Measurements from ENCODE around the gene GUCA2B.

The GUCA2B gene

DNA sequence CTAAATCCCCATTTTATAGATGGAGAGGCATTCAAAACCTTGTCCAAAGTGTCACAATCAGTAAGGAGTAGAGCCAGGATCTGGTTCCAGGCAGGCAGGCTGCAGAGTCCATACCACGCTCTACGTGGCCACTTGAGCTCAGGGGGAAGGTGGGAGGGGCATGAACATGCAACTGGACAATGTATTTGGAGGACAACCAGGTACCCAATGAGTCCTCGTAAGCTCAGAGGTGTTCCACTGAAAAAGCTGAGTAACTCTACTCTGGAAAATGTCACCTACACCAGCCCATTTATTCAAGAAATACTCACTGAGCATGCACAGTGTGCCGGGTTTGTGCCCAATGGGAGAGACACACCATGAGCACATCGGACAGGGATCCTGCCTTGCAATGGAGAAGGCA, 11.2 kb upstream of the GUCA2B start:
- DNase-seq, result no peak
- ChIA-PET CTCF (interaction anchor here (0.8 to 1.3 kb wide), 3 partner anchors 9 to 569 kb away, joined by 3 read pairs; no protein-coding TSS in a partner anchor), POLR2A (no interaction called here)
- H3K36me3 ChIP-seq (ENCODE audit: control insufficient read depth in 4 of 4, insufficient read depth in 4 of 4, low read length in 3 of 4), result no peaks in the 10 kb centered on the region
- no peak overlapping the region for H3K27ac ChIP-seq (ENCODE audit: insufficient read depth in 1 of 2, low read depth in 1 of 2, low read length in 2 of 2, poor library complexity in 1 of 2, severe bottlenecking in 2 of 2)
- H3K4me1 ChIP-seq (ENCODE audit: control extremely low read depth in 1 of 4, control insufficient read depth in 4 of 4, insufficient read depth in 4 of 4, low read length in 3 of 4), result peaks cover 2 to 42% (median 40%) of the 10 kb centered on the region in 4 experiments
- H3K4me3 ChIP-seq (ENCODE audit: control insufficient read depth in 1 of 7, extremely low read depth in 1 of 7, insufficient read depth in 4 of 7, low read depth in 2 of 7, low read length in 6 of 7), result no peak overlapping the region
- no peaks in the 10 kb centered on the region for H3K27me3 ChIP-seq (replicated peaks in 2 of 5; ENCODE audit: control insufficient read depth in 4 of 5, insufficient read depth in 5 of 5, low read length in 4 of 5)
- 100% methylated on average over 5 of the region's 5 CpGs for WGBS (ENCODE audit: insufficient coverage)
- no peaks in the 10 kb centered on the region for H3K9me3 ChIP-seq (ENCODE audit: control extremely low read depth in 1 of 5, control insufficient read depth in 4 of 5, insufficient read depth in 2 of 5, low read depth in 1 of 5, low read length in 4 of 5)

GRCh38 chr1:42142894-42143675, 10.1 kb upstream of the GUCA2B start:
- WGBS (ENCODE audit: insufficient coverage), result 44% methylated on average over 2 of the region's 4 CpGs
- no peak overlapping the region for H3K4me3 ChIP-seq (ENCODE audit: control insufficient read depth in 1 of 7, extremely low read depth in 1 of 7, insufficient read depth in 4 of 7, low read depth in 2 of 7, low read length in 6 of 7)
- POLR2A ChIA-PET, result no interaction called here
- no peaks in the 10 kb centered on the region for H3K27me3 ChIP-seq (replicated peaks in 2 of 5; ENCODE audit: control insufficient read depth in 4 of 5, insufficient read depth in 5 of 5, low read length in 4 of 5)
- peak; percentile 43 to 80 (median 69) for DNase-seq
- peaks cover 2 to 44% (median 41%) of the 10 kb centered on the region in 4 experiments for H3K4me1 ChIP-seq (ENCODE audit: control extremely low read depth in 1 of 4, control insufficient read depth in 4 of 4, insufficient read depth in 4 of 4, low read length in 3 of 4)
- CTCF ChIA-PET, result interaction anchor here (1.3 kb wide), 1 partner anchor 10 kb away, joined by 3 read pairs; no protein-coding TSS in a partner anchor
- no peaks in the 10 kb centered on the region for H3K36me3 ChIP-seq (ENCODE audit: control insufficient read depth in 4 of 4, insufficient read depth in 4 of 4, low read length in 3 of 4)
- no peak overlapping the region for H3K27ac ChIP-seq (ENCODE audit: insufficient read depth in 1 of 2, low read depth in 1 of 2, low read length in 2 of 2, poor library complexity in 1 of 2, severe bottlenecking in 2 of 2)
- no peaks in the 10 kb centered on the region for H3K9me3 ChIP-seq (ENCODE audit: control extremely low read depth in 1 of 5, control insufficient read depth in 4 of 5, insufficient read depth in 2 of 5, low read depth in 1 of 5, low read length in 4 of 5)

DNA sequence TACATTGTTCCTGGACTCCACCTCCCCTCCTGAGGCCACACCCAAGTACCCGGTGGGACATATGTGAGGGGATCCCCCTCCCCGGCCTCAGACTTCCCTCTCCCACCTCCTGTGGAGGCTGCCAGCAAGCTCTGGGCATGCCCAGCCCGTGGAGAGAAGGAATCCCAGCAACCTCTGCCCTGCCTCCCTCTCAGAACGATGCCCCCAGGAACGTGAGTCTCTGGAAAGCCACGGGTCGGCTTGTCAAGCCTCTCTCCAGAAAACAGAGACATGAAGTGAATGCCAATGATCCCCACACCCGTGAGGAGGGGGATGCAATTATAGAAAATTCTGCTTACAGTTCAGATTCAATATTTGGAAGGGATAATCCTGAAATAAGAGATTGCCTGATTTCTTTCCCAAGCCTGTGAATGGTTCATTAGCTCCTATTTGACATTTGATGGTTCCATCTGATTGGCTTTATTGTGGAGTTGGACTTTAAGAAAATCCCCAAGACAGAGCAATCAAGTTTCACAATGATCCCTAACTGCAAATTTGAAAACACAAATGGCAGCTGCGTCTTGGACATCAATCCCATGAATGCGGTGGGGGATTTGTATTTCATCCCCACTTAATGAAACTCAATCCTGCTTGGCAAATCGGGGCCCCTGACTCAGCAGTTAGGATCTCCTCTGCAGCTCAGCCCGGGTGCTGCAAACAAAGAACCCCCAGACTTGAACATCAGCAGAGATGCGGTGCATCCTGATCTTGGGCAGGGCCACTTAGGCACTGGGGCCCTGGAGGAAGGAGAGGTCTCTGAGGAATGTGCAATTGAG, 9.1 kb upstream of the GUCA2B start:
- ChIA-PET CTCF (interaction anchor here (0.7 kb wide), 1 partner anchor 29 kb away, joined by 4 read pairs; no protein-coding TSS in a partner anchor), POLR2A (no interaction called here)
- Histone ChIP-seq H3K36me3 (ENCODE audit: control insufficient read depth in 4 of 4, insufficient read depth in 4 of 4, low read length in 3 of 4) (no peaks in the 10 kb centered on the region), H3K4me3 (ENCODE audit: control insufficient read depth in 1 of 7, extremely low read depth in 1 of 7, insufficient read depth in 4 of 7, low read depth in 2 of 7, low read length in 6 of 7) (no peak overlapping the region), H3K4me1 (ENCODE audit: control extremely low read depth in 1 of 4, control insufficient read depth in 4 of 4, insufficient read depth in 4 of 4, low read length in 3 of 4) (peaks cover 2 to 44% (median 41%) of the 10 kb centered on the region in 4 experiments), H3K27ac (ENCODE audit: insufficient read depth in 1 of 2, low read depth in 1 of 2, low read length in 2 of 2, poor library complexity in 1 of 2, severe bottlenecking in 2 of 2) (no peak overlapping the region), H3K9me3 (ENCODE audit: control extremely low read depth in 1 of 5, control insufficient read depth in 4 of 5, insufficient read depth in 2 of 5, low read depth in 1 of 5, low read length in 4 of 5) (no peaks in the 10 kb centered on the region), H3K27me3 (replicated peaks in 2 of 5; ENCODE audit: control insufficient read depth in 4 of 5, insufficient read depth in 5 of 5, low read length in 4 of 5) (no peaks in the 10 kb centered on the region)
- DNase-seq, result no peak
- WGBS (ENCODE audit: insufficient coverage), result 80% methylated on average over 12 of the region's 13 CpGs

- ChIA-PET CTCF (interaction anchor here (0.7 kb wide), 1 partner anchor 29 kb away, joined by 4 read pairs; no protein-coding TSS in a partner anchor), POLR2A (no interaction called here)
- H3K4me3 ChIP-seq (ENCODE audit: control insufficient read depth in 1 of 7, extremely low read depth in 1 of 7, insufficient read depth in 4 of 7, low read depth in 2 of 7, low read length in 6 of 7), result no peak overlapping the region
- no peaks in the 10 kb centered on the region for H3K27me3 ChIP-seq (replicated peaks in 2 of 5; ENCODE audit: control insufficient read depth in 4 of 5, insufficient read depth in 5 of 5, low read length in 4 of 5)
- peaks cover 2 to 44% (median 41%) of the 10 kb centered on the region in 4 experiments for H3K4me1 ChIP-seq (ENCODE audit: control extremely low read depth in 1 of 4, control insufficient read depth in 4 of 4, insufficient read depth in 4 of 4, low read length in 3 of 4)
- H3K9me3 ChIP-seq (ENCODE audit: control extremely low read depth in 1 of 5, control insufficient read depth in 4 of 5, insufficient read depth in 2 of 5, low read depth in 1 of 5, low read length in 4 of 5), result no peaks in the 10 kb centered on the region
- no peak overlapping the region for H3K27ac ChIP-seq (ENCODE audit: insufficient read depth in 1 of 2, low read depth in 1 of 2, low read length in 2 of 2, poor library complexity in 1 of 2, severe bottlenecking in 2 of 2)
- H3K36me3 ChIP-seq (ENCODE audit: control insufficient read depth in 4 of 4, insufficient read depth in 4 of 4, low read length in 3 of 4), result no peaks in the 10 kb centered on the region
- DNase-seq, result no peak
- 77% methylated on average over 12 of the region's 12 CpGs for whole genome bisulfite sequencing (ENCODE audit: insufficient coverage)
These were observed 8.4 kb upstream of the GUCA2B start for GRCh38 chr1:42144711-42145388.

- 19% methylated on average over 7 of the region's 8 CpGs for WGBS (ENCODE audit: insufficient coverage)
- Histone ChIP-seq H3K27ac (ENCODE audit: insufficient read depth in 1 of 2, low read depth in 1 of 2, low read length in 2 of 2, poor library complexity in 1 of 2, severe bottlenecking in 2 of 2) (no peak overlapping the region), H3K4me3 (ENCODE audit: control insufficient read depth in 1 of 7, extremely low read depth in 1 of 7, insufficient read depth in 4 of 7, low read depth in 2 of 7, low read length in 6 of 7) (peak overlapping the region in 2 of 7 experiments; percentile 14 to 19), H3K36me3 (ENCODE audit: control insufficient read depth in 4 of 4, insufficient read depth in 4 of 4, low read length in 3 of 4) (no peaks in the 10 kb centered on the region), H3K9me3 (ENCODE audit: control extremely low read depth in 1 of 5, control insufficient read depth in 4 of 5, insufficient read depth in 2 of 5, low read depth in 1 of 5, low read length in 4 of 5) (no peaks in the 10 kb centered on the region), H3K4me1 (ENCODE audit: control extremely low read depth in 1 of 4, control insufficient read depth in 4 of 4, insufficient read depth in 4 of 4, low read length in 3 of 4) (peaks cover 2 to 44% (median 41%) of the 10 kb centered on the region in 4 experiments), H3K27me3 (replicated peaks in 2 of 5; ENCODE audit: control insufficient read depth in 4 of 5, insufficient read depth in 5 of 5, low read length in 4 of 5) (no peaks in the 10 kb centered on the region)
- ChIA-PET POLR2A (no interaction called here), CTCF (no interaction called here)
- DNase-seq, result peak; percentile 44 to 77 (median 69)
These were observed 7.9 kb upstream of the GUCA2B start for GRCh38 chr1:42145389-42145716.

- CTCF ChIA-PET, result interaction anchor here (2.4 kb wide), 1 partner anchor 28 kb away, joined by 13 read pairs; no protein-coding TSS in a partner anchor
- Histone ChIP-seq H3K27ac (ENCODE audit: insufficient read depth in 1 of 2, low read depth in 1 of 2, low read length in 2 of 2, poor library complexity in 1 of 2, severe bottlenecking in 2 of 2) (no peak overlapping the region), H3K36me3 (ENCODE audit: control insufficient read depth in 4 of 4, insufficient read depth in 4 of 4, low read length in 3 of 4) (no peaks in the 10 kb centered on the region), H3K27me3 (replicated peaks in 2 of 5; ENCODE audit: control insufficient read depth in 4 of 5, insufficient read depth in 5 of 5, low read length in 4 of 5) (no peaks in the 10 kb centered on the region), H3K9me3 (ENCODE audit: control extremely low read depth in 1 of 5, control insufficient read depth in 4 of 5, insufficient read depth in 2 of 5, low read depth in 1 of 5, low read length in 4 of 5) (no peaks in the 10 kb centered on the region), H3K4me1 (ENCODE audit: control extremely low read depth in 1 of 4, control insufficient read depth in 4 of 4, insufficient read depth in 4 of 4, low read length in 3 of 4) (peaks cover 2 to 44% (median 41%) of the 10 kb centered on the region in 4 experiments), H3K4me3 (ENCODE audit: control insufficient read depth in 1 of 7, extremely low read depth in 1 of 7, insufficient read depth in 4 of 7, low read depth in 2 of 7, low read length in 6 of 7) (peak overlapping the region in 2 of 7 experiments; percentile 14 to 19)
- WGBS (ENCODE audit: insufficient coverage), result 70% methylated on average over 28 of the region's 41 CpGs
- peak in 1 of 3 donors; percentile 30 for DNase-seq
- POLR2A ChIA-PET, result no interaction called here
These were observed 7.2 kb upstream of the GUCA2B start for GRCh38 chr1:42145764-42146625.

Measured in common myeloid progenitor, CD34-positive (primary cell).